Measurements from ENCODE around the gene MRPL54. TPM values are rescaled to one million over a fixed set of nuclear protein-coding genes. Genes with fewer than 3 reads are reported as not detected.

Gene MRPL54
- polyA plus RNA-seq, 4 donors, result 25.2 to 41.8 (median 31.3) TPM

- no peak for DNase-seq (ENCODE audit: low read depth in 4 of 4, low spot score in 3 of 4)
Observed at GRCh38 chr19:3782903-3783302, 20.4 kb downstream of the MRPL54 start.

GRCh38 chr19:3783660-3784584 is 21.4 kb downstream of the MRPL54 start:
- no peak for DNase-seq (ENCODE audit: low read depth in 4 of 4, low spot score in 3 of 4)

GRCh38 chr19:3784607-3785450 is 22.3 kb downstream of the MRPL54 start:
- DNase-seq (ENCODE audit: low read depth in 4 of 4, low spot score in 3 of 4), result no peak

- DNase-seq (ENCODE audit: low read depth in 4 of 4, low spot score in 3 of 4), result no peak
Observed at GRCh38 chr19:3785451-3785937, 23.0 kb downstream of the MRPL54 start.

- DNase-seq (ENCODE audit: low read depth in 4 of 4, low spot score in 3 of 4), result no peak
Observed at GRCh38 chr19:3785938-3786824, 23.7 kb downstream of the MRPL54 start, which contains the start of gene MATK. MATK (minus strand) TSS chr19:3786381; CDS start chr19:3785135, 1,246 bp downstream.

- DNase-seq (ENCODE audit: low read depth in 4 of 4, low spot score in 3 of 4), result no peak
Observed at GRCh38 chr19:3788996-3789778, 26.7 kb downstream of the MRPL54 start.

- DNase-seq (ENCODE audit: low read depth in 4 of 4, low spot score in 3 of 4), result no peak
Observed at GRCh38 chr19:3790209-3790734, 27.8 kb downstream of the MRPL54 start.

- DNase-seq (ENCODE audit: low read depth in 4 of 4, low spot score in 3 of 4), result no peak
Observed at GRCh38 chr19:3790941-3791340, 28.5 kb downstream of the MRPL54 start.

- no peak for DNase-seq (ENCODE audit: low read depth in 4 of 4, low spot score in 3 of 4)
Observed at GRCh38 chr19:3792114-3792513, 29.6 kb downstream of the MRPL54 start.

- DNase-seq (ENCODE audit: low read depth in 4 of 4, low spot score in 3 of 4), result no peak
Observed at GRCh38 chr19:3793799-3794198, 31.3 kb downstream of the MRPL54 start.

- DNase-seq (ENCODE audit: low read depth in 4 of 4, low spot score in 3 of 4), result no peak
Observed at GRCh38 chr19:3796358-3796757, 33.9 kb downstream of the MRPL54 start.

GRCh38 chr19:3798137-3798536 is 35.7 kb downstream of the MRPL54 start:
- no peak for DNase-seq (ENCODE audit: low read depth in 4 of 4, low spot score in 3 of 4)

GRCh38 chr19:3800996-3801395 is 38.5 kb downstream of the MRPL54 start:
- no peak for DNase-seq (ENCODE audit: low read depth in 4 of 4, low spot score in 3 of 4)

GRCh38 chr19:3801412-3802096 is 39.1 kb downstream of the MRPL54 start:
- DNase-seq (ENCODE audit: low read depth in 4 of 4, low spot score in 3 of 4), result no peak

- no peak for DNase-seq (ENCODE audit: low read depth in 4 of 4, low spot score in 3 of 4)
Observed at GRCh38 chr19:3803114-3803888, 40.8 kb downstream of the MRPL54 start.

- no peak for DNase-seq (ENCODE audit: low read depth in 4 of 4, low spot score in 3 of 4)
Observed at GRCh38 chr19:3803986-3804385, 41.5 kb downstream of the MRPL54 start.

- no peak for DNase-seq (ENCODE audit: low read depth in 4 of 4, low spot score in 3 of 4)
Observed at GRCh38 chr19:3804429-3804828, 41.9 kb downstream of the MRPL54 start.

- no peak for DNase-seq (ENCODE audit: low read depth in 4 of 4, low spot score in 3 of 4)
Observed at GRCh38 chr19:3805859-3806258, 43.4 kb downstream of the MRPL54 start.

Data from left renal pelvis (tissue), 4 donors.